ENCODE results near the gene CABP1. TPM values are rescaled to one million over a fixed set of nuclear protein-coding genes. Genes with fewer than 3 reads are reported as not detected.

CABP1 gene
- total RNA-seq, 1 experiment from 2014 or later = 3.0 TPM

DNA sequence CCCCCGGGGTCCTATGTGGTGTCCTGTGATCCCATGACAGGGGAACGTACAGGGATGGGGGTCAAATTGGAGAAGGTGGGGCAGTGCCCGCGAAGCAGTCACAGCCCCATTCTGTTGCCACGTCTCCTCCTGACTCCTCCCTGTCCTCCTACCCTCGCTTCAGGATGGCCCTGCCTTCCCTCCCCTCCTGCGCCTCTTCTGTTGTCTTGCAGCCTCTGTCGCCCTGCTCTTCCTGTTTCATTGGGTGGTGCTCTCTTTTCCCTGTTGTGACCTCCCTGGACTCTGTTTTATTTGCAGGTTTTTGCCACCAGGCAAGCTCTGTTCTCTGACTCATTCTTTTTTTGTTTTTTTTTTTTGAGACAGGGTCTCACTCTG, 18.7 kb downstream of the CABP1 start:
- no peak overlapping the region for H3K4me2 ChIP-seq (ENCODE audit: insufficient read depth, insufficient read length, low read length)
- no peaks in the 10 kb centered on the region; a peak in 1 of 7 replicates for H3K36me3 Mint-ChIP-seq (ENCODE audit: insufficient read depth in 1 of 3, low read depth in 3 of 3)
- no peak overlapping the region for H2BK120ac ChIP-seq (ENCODE audit: low read depth, low read length, poor library complexity, severe bottlenecking)
- no peaks in the 10 kb centered on the region for H3K79me2 ChIP-seq (ENCODE audit: insufficient read depth, low read length)
- H4K5ac ChIP-seq (ENCODE audit: insufficient read length, low read depth, low read length) = no peak overlapping the region
- no peak for TF ChIP-seq CTCF (conservative IDR thresholded peaks at IDR 0.05)
- H3K9me3 ChIP-seq (ENCODE audit: control insufficient read depth, low read depth, low read length) = no peaks in the 10 kb centered on the region
- H2BK15ac ChIP-seq (ENCODE audit: low read depth, low read length) = no peak overlapping the region
- H3K79me1 ChIP-seq (ENCODE audit: insufficient read depth, low read depth, low read length, poor library complexity, severe bottlenecking) = no peaks in the 10 kb centered on the region
- H3T11ph ChIP-seq (ENCODE audit: low read length) = no peak overlapping the region
- H3K4me3 Mint-ChIP-seq = no peak overlapping the region
- no peak overlapping the region for H3K27ac ChIP-seq (ENCODE audit: insufficient read length, low read depth, low read length)
- H3K9ac ChIP-seq (ENCODE audit: extremely low read depth, insufficient read length, low read length) = no peak overlapping the region
- H3K9me3 Mint-ChIP-seq = no peaks in the 10 kb centered on the region
- no peak overlapping the region for H3K18ac ChIP-seq (ENCODE audit: insufficient read length, low read depth, low read length)
- no peak overlapping the region for H4K91ac ChIP-seq (ENCODE audit: insufficient read length, low read depth, low read length)
- H3K23me2 ChIP-seq (ENCODE audit: insufficient read length, low read depth, low read length, poor library complexity, severe bottlenecking) = no peaks in the 10 kb centered on the region
- H3K4ac ChIP-seq (ENCODE audit: low read depth, low read length) = no peak overlapping the region
- no peak overlapping the region for H3K56ac ChIP-seq (ENCODE audit: insufficient read length, low read depth, low read length)
- no peak overlapping the region for H2BK20ac ChIP-seq (ENCODE audit: low read depth, low read length, poor library complexity, severe bottlenecking)
- H2BK5ac ChIP-seq (ENCODE audit: insufficient read length, low read length) = no peak overlapping the region
- H3K27me3 Mint-ChIP-seq (ENCODE audit: low read depth) = no peaks in the 10 kb centered on the region; the same call in 1 of the 2 replicates
- no peak overlapping the region for H2BK12ac ChIP-seq (ENCODE audit: insufficient read length, low read depth, low read length)
- H4K20me1 ChIP-seq (ENCODE audit: control insufficient read depth, insufficient read depth, insufficient read length) = no peaks in the 10 kb centered on the region
- DNase-seq = no peak
- no peak overlapping the region for H4K8ac ChIP-seq (replicated peaks; ENCODE audit: insufficient read length, low read depth, low read length)
- no peak overlapping the region for H2AFZ ChIP-seq (ENCODE audit: low read length)
- no CpG with 5 or more reads among the region's 8 CpGs for WGBS (ENCODE audit: extremely low coverage, insufficient read length, low lambda C conversion rate)
- no peaks in the 10 kb centered on the region for H3K4me1 ChIP-seq (ENCODE audit: insufficient read depth, low read length)
- no peaks in the 10 kb centered on the region for H3K27me3 ChIP-seq (ENCODE audit: insufficient read depth, low read length)
- H2AK5ac ChIP-seq (ENCODE audit: insufficient read length, low read length) = no peak overlapping the region
- H3K4me1 Mint-ChIP-seq = peaks cover 3% of the 10 kb centered on the region in 2 experiments; a peak in 3 of 4 replicates
- H3K14ac ChIP-seq (ENCODE audit: insufficient read depth, low read length) = no peak overlapping the region
- H3K27ac Mint-ChIP-seq = no peak overlapping the region
- no peak overlapping the region for H3K23ac ChIP-seq (ENCODE audit: insufficient read length, low read depth, low read length)
